B cell (primary cell): ENCODE measurements around the gene SPHK2. TPM values are rescaled to one million over a fixed set of nuclear protein-coding genes. Genes with fewer than 3 reads are reported as not detected.

ENCODE experiments used
- ATAC-seq: fragments of 200-7000 bp; cut with Tn5 transposase; one replicate; pipeline ENCODE4 v1.10.0; 2021; ENCODE audit warnings: low read depth, mild to moderate bottlenecking, moderate number of reproducible peaks, moderate library complexity
- CTCF ChIA-PET: fragments of 350-600 bp; sonication (Branson Sonifier 250); formaldehyde crosslinking; loops from one replicate; lab custom pipeline; 2021; ENCODE audit warnings: antibody characterized with exemption, inconsistent platforms; lab: Charles Lee
- POLR2A ChIA-PET: fragments of 350-600 bp; sonication (Branson Sonifier 250); formaldehyde crosslinking; loops from one replicate; lab custom pipeline; 2021; ENCODE audit warnings: antibody characterized with exemption; lab: Charles Lee
- DNase-seq: peaks from one replicate; pipeline ENCODE4 v3.0.0; 2013
- H2AFZ ChIP-seq: 2 replicates; pipeline ENCODE4 v1.6.1; 2012; ENCODE audit warnings: mild to moderate bottlenecking, low read depth, low read length; ENCODE audit not compliant: insufficient read depth, poor library complexity, severe bottlenecking
- H3K27ac ChIP-seq, 2 donors: 1 replicate in 1 of 2; 2 replicates in 1 of 2; pipeline ENCODE4 v1.5.1; 2012 to 2013; ENCODE audit warnings: low read length in 2 of 2, mild to moderate bottlenecking in 2 of 2, moderate library complexity in 1 of 2
- H3K27me3 ChIP-seq, 4 experiments: fragments of 200-600 bp in 1 of 4; sonication (generic) in 1 of 4; replicated peaks in 1 of 4; 1 replicate in 2 of 4; 2 replicates in 2 of 4; pipeline versions ENCODE4 v1.6.1 to v1.7.0; 2013 to 2016; ENCODE audit warnings: low read length in 3 of 4, mild to moderate bottlenecking in 2 of 4, mixed read lengths in 1 of 4, moderate library complexity in 1 of 4; ENCODE audit not compliant: insufficient read depth in 4 of 4, control insufficient read depth in 3 of 4; ENCODE audit errors: control extremely low read depth in 1 of 4
- H3K36me3 ChIP-seq, 2 experiments: replicated peaks in 1 of 2; 1 replicate in 1 of 2; 2 replicates in 1 of 2; pipeline versions ENCODE4 v1.6.1 to v1.7.1; 2013; ENCODE audit warnings: low read length in 1 of 2; ENCODE audit not compliant: insufficient read depth in 2 of 2, control insufficient read depth in 1 of 2; ENCODE audit errors: control extremely low read depth in 1 of 2, extremely low read depth in 1 of 2
- H3K4me1 ChIP-seq, 2 donors: fragments of 200-600 bp in 1 of 2; sonication (generic) in 1 of 2; 1 replicate in 1 of 2; 2 replicates in 1 of 2; pipeline versions ENCODE4 v1.5.1 to v1.6.1; 2013 to 2017; ENCODE audit warnings: low read length in 2 of 2; ENCODE audit not compliant: control insufficient read depth in 2 of 2, insufficient read depth in 2 of 2
- H3K4me2 ChIP-seq: replicated peaks from 2 replicates; pipeline ENCODE3; 2012; ENCODE audit warnings: mild to moderate bottlenecking, low read depth, low read length; ENCODE audit not compliant: poor library complexity, severe bottlenecking
- H3K4me3 ChIP-seq, 5 experiments: fragments of 200-600 bp in 1 of 5; sonication (generic) in 1 of 5; 1 replicate in 3 of 5; 2 replicates in 2 of 5; pipeline versions ENCODE4 v1.5.1 to v1.7.0; 2011 to 2016; ENCODE audit warnings: low read length in 4 of 5, mild to moderate bottlenecking in 4 of 5, low read depth in 2 of 5, control low read depth in 1 of 5, moderate library complexity in 1 of 5; ENCODE audit not compliant: insufficient read depth in 1 of 5; ENCODE audit errors: control extremely low read depth in 1 of 5, extremely low read depth in 1 of 5
- H3K79me2 ChIP-seq: fragments of 200-600 bp; sonication (generic); one replicate; pipeline ENCODE4 v1.6.0; 2016; ENCODE audit warnings: low read length; ENCODE audit not compliant: control insufficient read depth, insufficient read depth
- H3K9ac ChIP-seq: fragments of 200-600 bp; sonication (generic); 2 replicates; pipeline ENCODE4 v1.6.1; 2017; ENCODE audit warnings: mild to moderate bottlenecking, low read length, moderate library complexity
- H3K9me3 ChIP-seq, 3 donors: one replicate each; pipeline versions ENCODE4 v1.6.1 to v1.7.1; 2013; ENCODE audit warnings: low read length in 2 of 3; ENCODE audit not compliant: control insufficient read depth in 2 of 3, insufficient read depth in 1 of 3; ENCODE audit errors: control extremely low read depth in 1 of 3
- H4K20me1 ChIP-seq: 2 replicates; pipeline ENCODE4 v1.6.0; 2012; ENCODE audit warnings: mild to moderate bottlenecking, low read length; ENCODE audit not compliant: insufficient read depth, control insufficient read depth, poor library complexity, severe bottlenecking
- H3K27ac Mint-ChIP-seq: one replicate; pipeline ENCODE4 v1.8.0; 2021; ENCODE audit warnings: mixed read lengths
- H3K27me3 Mint-ChIP-seq: one replicate; pipeline ENCODE4 v1.8.0; 2021; ENCODE audit warnings: mixed read lengths
- H3K4me1 Mint-ChIP-seq: one replicate; pipeline ENCODE4 v1.8.0; 2021; ENCODE audit warnings: mixed read lengths
- H3K4me3 Mint-ChIP-seq: one replicate; pipeline ENCODE4 v1.8.0; 2021; ENCODE audit warnings: mixed read lengths
- H3K9me3 Mint-ChIP-seq: one replicate; pipeline ENCODE4 v1.8.0; 2022; ENCODE audit warnings: mixed read lengths; ENCODE audit not compliant: insufficient read depth
- CTCF ChIP-seq: fragments of 200-600 bp; IDR thresholded peaks from one replicate; pipeline ENCODE4 v1.8.0; 2022; ENCODE audit warnings: antibody characterized with exemption, mild to moderate bottlenecking
- EZH2 ChIP-seq: IDR thresholded peaks from 2 replicates; pipeline ENCODE4 v1.6.1; 2012; ENCODE audit warnings: borderline replicate concordance, low read depth, mild to moderate bottlenecking, moderate library complexity, low read length; ENCODE audit not compliant: insufficient read depth, poor library complexity, severe bottlenecking
- WGBS: methylation state at CpG from one replicate; pipeline ENCODE4 v1.1.5; 2013; ENCODE audit warnings: missing lambda C conversion rate; ENCODE audit not compliant: insufficient coverage; 5-methylcytosine and 5-hydroxymethylcytosine counted together
- intact Hi-C: fragments of 100-400 bp; cut with micrococcal nuclease; formaldehyde crosslinking; loops from one replicate; pipeline ENCODE4 v1.10.0; 2022
- polyA plus RNA-seq: library from polyadenylated mRNA; depleted of rRNA; stranded (reverse); fragments of >200 nt; gene quantifications from 2 replicates; pipeline ENCODE4 v1.2.3, GENCODE V29; 2012
- total RNA-seq, 2 donors: library from RNA; stranded (reverse); fragments of 120-200 nt in 1 of 2; gene quantifications; 1 replicate in 1 of 2; 2 replicates in 1 of 2; pipeline versions ENCODE4 v1.2.3 to v1.2.4, GENCODE V29; 2013 to 2022

SPHK2 gene
- total and polyA plus RNA-seq, 2 donors (not counting 1 experiment from before 2014, with no cell fraction given) = 17.0 to 47.3 TPM

- H3K79me2 ChIP-seq = peaks cover 7% of the 10 kb centered on the region
- H4K20me1 ChIP-seq = no peaks in the 10 kb centered on the region
- CTCF ChIA-PET = interaction anchor here (1.0 kb wide), 1 partner anchor 192 kb away, joined by 4 read pairs; no protein-coding TSS in a partner anchor
- no peak for ATAC-seq
- H3K9ac ChIP-seq = no peak overlapping the region
- no peak overlapping the region for H2AFZ ChIP-seq
- TF ChIP-seq EZH2 (no peak), CTCF (no peak)
- Mint-ChIP-seq H3K27me3 (no peaks in the 10 kb centered on the region), H3K4me1 (peaks cover 37% of the 10 kb centered on the region), H3K4me3 (no peak overlapping the region), H3K27ac (peak overlapping the region; percentile 47), H3K9me3 (no peaks in the 10 kb centered on the region)
- peaks cover 0 to 2% (median 0%) of the 10 kb centered on the region in 3 donors for H3K9me3 ChIP-seq
- peak overlapping the region in 1 of 2 donors; percentile 6 for H3K27ac ChIP-seq
- 98% methylated on average over 7 of the region's 12 CpGs for WGBS
- POLR2A ChIA-PET = interaction anchor here (0.6 to 0.9 kb wide), 2 partner anchors 14 to 191 kb away, joined by 4 to 5 read pairs; partner anchors contain the start of gene DBP
- H3K4me2 ChIP-seq = no peak overlapping the region
- H3K36me3 ChIP-seq = no peaks in the 10 kb centered on the region
- no peaks in the 10 kb centered on the region for H3K27me3 ChIP-seq
- intact Hi-C loops = no loop called here
- H3K4me1 ChIP-seq = peaks cover 18 to 31% of the 10 kb centered on the region in 2 donors
- H3K4me3 ChIP-seq = no peak overlapping the region
- DNase-seq = peak; percentile 4
Measured at GRCh38 chr19:48650974-48651682, 31.8 kb downstream of the SPHK2 start.

- H3K4me1 Mint-ChIP-seq = peaks cover 34% of the 10 kb centered on the region
- Histone ChIP-seq H4K20me1 (no peaks in the 10 kb centered on the region), H3K4me3 (no peak overlapping the region), H3K9ac (no peak overlapping the region), H3K4me2 (no peak overlapping the region), H3K27ac (peak overlapping the region in 1 of 2 donors; percentile 6), H3K79me2 (peaks cover 6% of the 10 kb centered on the region), H3K4me1 (peaks cover 18 to 31% of the 10 kb centered on the region in 2 donors), H2AFZ (no peak overlapping the region), H3K9me3 (peaks cover 0 to 2% (median 0%) of the 10 kb centered on the region in 3 donors), H3K36me3 (no peaks in the 10 kb centered on the region), H3K27me3 (no peaks in the 10 kb centered on the region)
- TF ChIP-seq EZH2 (no peak), CTCF (no peak)
- H3K4me3 Mint-ChIP-seq = no peak overlapping the region
- H3K27ac Mint-ChIP-seq = peak overlapping the region; percentile 43
- WGBS = 69% methylated on average over 4 of the region's 5 CpGs
- H3K9me3 Mint-ChIP-seq = no peaks in the 10 kb centered on the region
- POLR2A ChIA-PET = interaction anchor here (0.9 kb wide), 1 partner anchor 14 kb away, joined by 4 read pairs; the partner anchor contains the start of gene DBP
- no peaks in the 10 kb centered on the region for H3K27me3 Mint-ChIP-seq
- intact Hi-C loops = no loop called here
- no peak for ATAC-seq
- CTCF ChIA-PET = no interaction called here
- DNase-seq = no peak
Measured at GRCh38 chr19:48651683-48652048, 32.4 kb downstream of the SPHK2 start.
